Femur (tissue), 1 donor: Measurements from ENCODE around the gene C15orf39.
"Not testable (repeated sequence)": the region's sequence is repeated elsewhere in the genome, so short reads cannot be mapped to it uniquely, and the experiment has no call there.

Experiments
- DNase-seq: peaks from one replicate; pipeline ENCODE4 v3.0.0-alpha.2; 2017

Gene C15orf39

DNA sequence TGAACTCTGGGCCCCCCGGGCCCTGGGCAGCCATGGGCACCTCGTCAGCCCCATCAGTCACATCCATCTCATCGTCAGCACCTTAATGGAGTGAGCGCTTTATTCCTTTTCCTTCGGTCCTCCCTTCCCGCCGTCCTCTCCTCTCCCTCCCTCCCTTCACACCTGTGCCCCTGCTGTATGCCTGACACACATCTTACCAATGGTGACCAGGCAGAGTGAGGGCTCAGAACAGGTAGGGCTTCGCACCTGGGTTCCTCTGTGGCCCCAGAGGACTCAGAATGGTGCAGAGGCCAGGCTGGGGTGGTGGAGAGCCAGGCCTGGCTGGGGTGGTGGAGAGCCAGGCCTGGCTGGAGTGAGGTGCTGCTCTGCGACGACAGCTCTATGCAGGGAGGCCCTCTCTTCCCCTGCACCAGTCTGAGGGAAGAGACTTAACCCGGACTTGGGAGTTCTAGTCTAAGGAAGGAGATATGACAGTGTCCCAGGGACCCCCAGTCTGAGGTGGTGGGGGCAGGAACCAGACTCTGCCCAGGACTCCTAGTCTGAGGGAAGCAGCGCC is 11.6 kb downstream of the C15orf39 start:
- no peak for DNase-seq

DNA sequence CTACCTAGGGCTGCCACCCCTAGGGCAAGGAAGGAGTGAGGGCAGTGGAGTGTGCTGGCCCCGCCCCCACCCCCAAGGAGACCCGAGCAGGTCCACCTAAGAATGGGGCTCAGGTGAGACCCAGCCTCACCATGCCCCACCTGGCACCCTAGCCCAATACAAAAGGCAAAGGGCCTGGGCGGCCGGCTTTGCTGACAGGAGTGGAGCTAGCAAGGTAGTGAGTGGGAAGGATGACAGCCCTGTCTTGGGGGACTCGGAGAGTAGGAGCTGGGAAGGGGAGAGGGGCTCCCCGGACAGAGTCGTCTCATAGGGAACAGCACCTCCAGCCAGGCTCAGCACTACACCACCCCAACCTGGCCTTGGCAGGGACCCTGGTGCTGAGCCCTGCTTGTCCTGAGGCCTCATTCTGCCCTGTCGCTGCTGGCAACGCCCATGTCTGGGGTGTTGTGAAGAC is 12.1 kb downstream of the C15orf39 start:
- DNase-seq, result no peak

DNA sequence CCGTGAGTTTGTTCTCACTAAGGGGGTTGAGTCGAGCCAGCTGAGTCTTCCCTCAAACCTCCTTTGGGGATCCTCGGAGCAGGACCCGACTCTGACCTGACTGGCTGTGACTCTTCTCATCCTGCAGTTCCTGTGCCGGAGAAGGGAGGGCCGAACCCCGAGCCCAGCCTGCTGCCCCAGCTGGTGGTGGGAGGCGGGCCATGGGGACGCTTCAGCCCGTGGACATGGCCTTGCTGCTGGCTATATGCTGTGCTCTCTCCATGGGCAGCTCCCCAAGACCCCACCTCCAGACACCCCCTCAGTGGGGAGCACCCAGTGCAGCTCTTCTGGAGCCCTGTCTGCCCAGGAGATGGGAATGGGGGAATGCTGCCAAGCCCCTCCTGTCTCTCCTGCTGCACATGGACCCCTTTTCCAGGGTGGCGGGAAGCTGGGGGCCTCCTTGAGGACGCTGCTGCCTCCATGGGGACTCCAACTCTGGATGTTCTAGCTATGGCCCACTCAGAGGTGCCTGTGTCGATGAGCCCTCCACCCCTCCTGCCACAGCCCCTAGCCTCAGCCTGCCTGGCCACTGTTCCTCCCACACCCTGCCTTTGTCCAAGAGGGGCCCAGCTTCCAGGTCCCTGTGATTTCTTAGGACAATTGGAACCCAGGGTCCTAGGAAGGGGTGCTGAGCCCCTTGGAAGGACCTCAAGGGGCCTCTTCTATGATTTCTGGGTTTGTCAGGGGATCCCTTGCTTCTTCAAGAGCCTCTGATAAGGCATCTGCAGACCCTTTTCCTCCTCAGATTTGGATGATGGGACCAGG is 12.8 kb downstream of the C15orf39 start:
- no peak for DNase-seq

DNA sequence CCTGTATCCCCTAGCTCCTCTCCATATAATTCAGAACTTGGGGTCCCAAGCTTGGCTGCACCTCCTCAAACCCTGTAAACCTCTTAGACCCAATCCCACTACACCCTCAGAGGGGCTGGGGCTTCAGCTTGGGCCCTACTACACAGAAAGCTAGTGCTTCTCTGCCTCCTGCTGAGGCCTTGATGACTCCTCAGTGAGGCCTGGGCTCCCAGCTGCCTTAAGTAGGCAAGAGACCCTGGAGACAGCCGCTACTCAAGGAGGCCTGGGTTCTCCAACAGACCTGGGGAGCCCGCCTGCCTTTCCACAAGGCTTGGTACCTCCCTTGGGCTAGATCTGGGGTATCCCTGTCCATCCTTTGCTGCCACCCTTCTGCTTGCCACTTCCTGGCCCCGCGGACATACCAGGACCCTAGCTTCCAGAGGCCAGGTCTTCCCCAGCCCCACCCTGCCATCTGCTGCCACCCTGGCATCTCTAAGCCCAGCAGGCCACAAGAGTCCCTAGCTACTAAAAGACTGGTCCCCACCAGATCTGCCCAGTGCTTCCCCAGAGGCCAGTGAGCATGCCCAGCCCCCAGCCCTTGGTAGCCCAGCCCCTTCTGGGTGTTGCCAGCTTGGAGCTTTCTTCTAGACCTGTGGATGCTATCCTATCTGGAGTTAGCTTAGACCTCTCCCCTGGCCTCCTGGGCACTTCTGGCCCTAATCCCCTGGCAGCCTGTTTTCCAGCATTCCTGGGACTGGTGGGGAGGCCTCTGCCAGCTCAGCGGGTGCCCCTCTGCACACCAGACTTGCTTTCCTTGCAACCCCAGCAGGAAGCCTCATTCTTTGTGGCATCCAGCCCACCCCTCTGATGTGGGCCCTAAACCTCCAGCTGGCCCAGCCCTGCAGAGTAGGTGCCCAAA is 13.7 kb downstream of the C15orf39 start:
- no peak for DNase-seq

DNA sequence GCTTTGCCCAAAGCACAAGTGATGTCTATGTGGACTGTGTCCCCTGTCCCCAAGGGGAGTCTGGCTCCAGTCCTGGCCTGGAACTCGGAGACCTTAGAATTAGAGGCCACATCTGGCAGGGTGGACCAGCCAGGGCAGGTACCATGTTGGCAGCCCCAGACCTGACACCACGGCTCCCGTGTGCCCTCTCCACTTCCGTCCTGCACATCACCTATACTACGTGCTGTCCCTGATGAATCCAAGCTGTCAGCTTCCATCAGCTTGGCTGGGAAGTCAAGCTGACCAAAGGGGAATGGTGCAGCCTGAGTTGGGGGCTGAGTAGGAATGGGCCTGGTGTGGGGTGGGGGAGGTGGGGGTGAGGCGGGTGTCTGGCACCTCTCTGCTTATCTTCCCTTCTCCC is 15.3 kb downstream of the C15orf39 start:
- DNase-seq, result no peak

DNA sequence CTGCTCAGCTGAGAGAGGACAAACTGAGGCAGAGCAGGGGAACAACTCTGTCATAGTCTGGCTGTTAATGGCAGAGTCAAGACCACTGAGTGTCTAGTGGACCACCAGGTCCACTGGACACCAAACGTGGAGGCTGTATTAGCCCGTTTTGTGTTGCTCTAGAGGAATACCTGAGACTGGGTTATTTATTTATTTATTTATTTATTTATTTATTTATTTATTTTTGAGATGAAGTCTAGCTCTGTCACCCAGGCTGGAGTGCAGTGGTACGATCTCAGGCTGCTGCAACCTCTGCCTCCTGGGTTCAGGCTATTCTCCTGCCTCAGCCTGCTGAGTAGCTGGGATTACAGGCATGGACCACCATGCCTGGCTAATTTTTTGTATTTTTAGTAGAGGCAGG is 15.9 kb downstream of the C15orf39 start:
- not testable (repeated sequence) for DNase-seq

DNA sequence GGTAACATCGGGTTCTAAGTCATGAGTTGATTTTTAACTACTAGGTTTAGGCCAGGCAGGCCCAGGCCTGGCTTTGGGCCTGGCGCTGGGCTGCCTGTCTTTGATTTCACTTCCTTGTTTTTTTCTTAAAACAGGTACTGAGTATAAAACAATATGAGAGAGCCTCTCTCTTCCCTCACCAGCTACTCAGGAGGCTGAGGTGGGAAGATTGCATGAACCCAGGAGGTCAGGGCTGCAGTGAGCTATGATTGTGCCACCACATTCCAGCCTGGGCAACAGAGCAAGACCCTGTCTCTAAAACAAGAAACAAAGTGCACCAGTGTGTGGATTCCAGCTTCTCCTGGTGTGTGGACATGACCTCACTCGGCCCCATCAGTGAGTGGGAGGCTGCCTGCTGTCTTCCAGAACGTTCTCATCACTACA is 17.8 kb downstream of the C15orf39 start:
- not testable (repeated sequence) for DNase-seq

DNA sequence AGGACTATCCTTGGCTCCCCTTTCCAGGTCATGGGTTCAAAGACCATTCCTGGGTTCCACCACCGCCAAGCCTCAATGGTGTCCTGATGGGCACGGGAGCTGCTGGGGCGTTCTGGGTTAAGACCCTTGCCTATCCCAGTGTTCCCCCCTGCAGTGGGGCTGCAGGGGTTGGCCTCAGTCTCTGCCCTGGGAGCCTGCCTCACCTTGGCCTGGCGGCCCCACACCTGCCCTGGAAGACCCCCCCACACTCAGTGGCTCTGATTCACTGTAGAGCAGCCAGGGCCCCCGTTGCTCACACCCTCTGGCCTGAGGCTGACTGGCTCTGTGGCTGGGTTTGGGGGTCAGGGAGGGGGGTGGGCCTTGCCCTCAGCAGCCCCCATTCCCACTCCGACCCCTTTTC is 22.0 kb downstream of the C15orf39 start:
- DNase-seq, result no peak

DNA sequence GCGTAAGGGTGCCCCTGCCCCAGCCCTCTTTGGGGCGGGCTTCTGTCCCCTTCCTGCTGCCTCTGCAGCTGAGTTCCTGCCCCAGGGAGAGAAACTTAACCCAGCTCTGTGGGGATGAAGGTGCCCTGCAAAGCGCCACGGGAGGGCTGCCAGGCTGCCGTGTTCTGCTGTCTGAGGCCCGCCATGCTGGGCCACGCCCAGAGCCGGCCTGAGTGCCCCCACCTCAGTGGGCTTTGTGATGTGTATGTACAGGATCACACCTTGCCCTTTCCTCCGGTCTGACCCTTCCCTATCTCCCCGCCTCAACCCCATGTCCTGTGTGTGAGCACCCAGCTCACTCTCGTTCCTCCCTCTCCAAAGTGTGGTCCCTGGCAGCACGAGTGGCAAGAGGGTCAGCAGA is 22.6 kb downstream of the C15orf39 start:
- no peak for DNase-seq

DNA sequence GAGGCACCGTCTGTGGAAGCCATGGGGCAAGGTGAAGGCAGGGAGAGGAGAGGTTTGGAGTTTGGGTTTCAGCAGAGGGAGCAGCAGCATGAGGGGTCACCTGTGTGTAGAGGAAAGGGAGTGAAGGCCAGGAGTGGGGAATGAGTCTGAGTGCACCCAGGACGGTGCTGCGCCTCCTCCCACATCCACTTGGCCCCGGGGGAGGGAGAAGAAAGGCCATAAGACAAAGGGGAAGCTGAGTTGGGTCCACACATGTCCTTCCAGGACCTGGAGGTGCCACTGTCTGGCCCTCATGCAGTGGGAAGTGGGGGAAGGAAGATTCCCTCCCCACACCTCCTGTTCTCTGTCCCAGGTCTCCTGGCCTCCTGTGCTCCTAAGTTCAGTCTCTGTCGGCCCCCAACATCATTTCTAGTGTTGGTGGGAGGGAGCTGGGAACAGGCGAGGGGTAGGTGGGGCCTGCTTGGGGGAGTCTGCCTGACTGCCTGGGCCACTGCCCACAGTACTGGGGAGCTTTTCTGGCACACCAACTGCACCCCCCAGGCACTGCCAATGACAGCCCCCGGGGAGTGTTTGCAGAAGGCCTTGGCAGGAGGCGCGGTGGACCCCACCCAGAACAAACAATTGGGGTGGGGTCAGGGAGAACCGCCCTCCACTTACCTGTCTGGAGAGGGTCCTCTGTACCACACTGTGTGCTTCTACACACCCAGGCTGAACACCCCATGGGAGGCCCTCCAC is 23.6 kb downstream of the C15orf39 start:
- not testable (repeated sequence) for DNase-seq

DNA sequence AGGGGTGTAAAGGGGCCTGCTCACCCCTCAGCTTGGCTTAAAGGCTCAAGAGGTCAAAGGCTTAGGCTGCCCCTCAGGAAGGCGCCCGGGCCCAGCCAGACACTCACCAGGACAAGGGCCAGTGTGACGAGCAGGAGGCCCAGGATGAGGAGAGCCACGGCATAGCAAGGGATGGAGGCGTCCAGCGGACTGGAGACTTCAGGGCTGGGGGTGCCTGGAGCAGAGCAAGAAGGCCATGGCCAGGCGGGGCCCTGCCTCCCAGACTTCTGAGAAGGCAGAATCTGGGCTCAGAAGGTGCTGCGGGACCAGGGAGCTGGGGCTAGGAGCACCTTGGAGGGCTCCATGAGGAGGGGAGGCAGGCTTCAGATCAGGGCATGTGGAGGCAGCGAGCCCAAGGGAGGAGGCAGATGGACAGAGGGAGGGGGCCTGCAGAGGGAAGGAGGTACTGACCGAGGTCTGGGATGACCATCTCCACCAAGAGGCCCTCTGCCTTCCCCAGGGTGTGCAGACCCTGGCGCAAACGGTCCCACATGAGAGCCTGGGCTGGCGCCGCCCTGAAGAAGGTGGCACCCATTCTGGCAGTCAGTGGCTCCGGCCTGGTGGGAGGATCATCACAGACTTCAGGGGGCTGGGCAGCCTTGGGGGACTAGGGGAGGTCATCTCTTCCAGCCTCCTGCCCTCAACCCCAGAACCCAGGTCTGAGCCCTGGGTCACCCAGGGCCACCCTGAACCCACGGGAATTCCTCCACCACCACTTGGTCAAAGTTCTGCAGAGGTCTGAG is 24.5 kb downstream of the C15orf39 start:
- DNase-seq, result no peak

DNA sequence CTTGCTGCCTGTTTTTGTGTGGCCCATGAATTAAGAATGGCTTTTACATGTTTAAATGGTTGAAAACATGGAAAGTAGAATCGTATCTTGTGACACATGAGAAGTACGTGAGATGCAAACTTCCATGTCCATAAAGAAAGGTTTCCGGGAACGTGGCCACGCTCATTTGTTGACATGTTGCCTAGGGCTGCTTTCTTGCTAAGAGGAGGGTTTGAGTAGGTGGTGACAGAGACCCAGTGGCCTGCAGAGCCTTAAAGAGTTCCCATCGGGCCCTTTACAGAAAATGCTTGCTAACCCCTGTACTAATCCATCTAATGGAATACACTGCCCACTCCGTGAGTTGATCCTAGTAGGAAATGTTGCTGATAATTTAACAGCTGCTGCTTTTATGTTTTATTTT is 25.4 kb downstream of the C15orf39 start:
- not testable (repeated sequence) for DNase-seq

DNA sequence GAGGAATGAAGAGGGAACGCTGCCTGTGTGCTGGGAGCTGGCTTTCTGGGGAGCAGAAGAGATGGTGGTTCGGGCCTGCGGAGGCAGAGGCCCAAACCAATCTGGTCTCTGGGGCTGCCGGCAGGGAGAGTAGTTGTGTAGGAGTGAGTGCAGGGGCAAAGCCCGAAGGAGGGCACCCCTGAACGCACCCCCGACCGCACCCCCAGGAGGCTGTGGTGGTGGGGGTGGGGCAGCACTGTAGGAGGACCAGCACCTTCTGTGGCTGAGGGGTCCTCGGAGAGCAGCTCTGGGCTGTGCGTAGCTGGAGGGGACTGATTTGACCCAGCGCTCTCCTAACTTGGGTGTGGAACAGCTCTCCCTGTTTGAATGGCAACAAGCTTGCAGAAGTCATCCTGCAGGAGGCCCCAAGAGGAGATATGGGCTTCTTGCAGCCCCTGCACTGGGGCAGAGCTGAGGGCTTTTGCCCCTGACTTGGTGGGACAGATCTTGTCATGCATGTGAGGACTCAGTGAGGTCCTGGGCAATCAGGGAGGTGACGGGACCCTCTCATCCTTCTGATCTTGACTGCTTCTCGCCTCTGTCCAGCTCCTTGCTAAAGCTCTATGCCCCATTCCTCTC is 26.1 kb downstream of the C15orf39 start:
- DNase-seq, result no peak

DNA sequence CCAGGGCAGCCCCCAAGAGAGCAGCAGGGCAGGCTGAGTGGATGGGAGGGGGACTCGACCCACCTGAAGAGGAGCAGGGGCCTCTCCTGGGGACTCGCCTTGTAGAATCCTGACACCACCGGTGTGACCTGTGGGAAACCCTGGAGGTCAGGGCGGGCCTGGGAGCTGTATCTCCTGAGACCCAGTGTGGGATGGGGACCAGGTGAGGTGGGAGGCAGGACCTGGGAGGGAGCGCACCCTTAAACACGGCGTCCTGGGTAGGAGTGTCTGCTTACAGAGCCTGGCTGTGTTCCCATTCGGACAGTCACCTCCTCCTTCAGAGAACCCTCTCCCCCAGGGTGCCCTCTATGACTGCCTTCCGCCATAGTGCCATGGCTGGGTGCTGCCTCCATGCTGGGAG is 27.1 kb downstream of the C15orf39 start:
- DNase-seq, result no peak

DNA sequence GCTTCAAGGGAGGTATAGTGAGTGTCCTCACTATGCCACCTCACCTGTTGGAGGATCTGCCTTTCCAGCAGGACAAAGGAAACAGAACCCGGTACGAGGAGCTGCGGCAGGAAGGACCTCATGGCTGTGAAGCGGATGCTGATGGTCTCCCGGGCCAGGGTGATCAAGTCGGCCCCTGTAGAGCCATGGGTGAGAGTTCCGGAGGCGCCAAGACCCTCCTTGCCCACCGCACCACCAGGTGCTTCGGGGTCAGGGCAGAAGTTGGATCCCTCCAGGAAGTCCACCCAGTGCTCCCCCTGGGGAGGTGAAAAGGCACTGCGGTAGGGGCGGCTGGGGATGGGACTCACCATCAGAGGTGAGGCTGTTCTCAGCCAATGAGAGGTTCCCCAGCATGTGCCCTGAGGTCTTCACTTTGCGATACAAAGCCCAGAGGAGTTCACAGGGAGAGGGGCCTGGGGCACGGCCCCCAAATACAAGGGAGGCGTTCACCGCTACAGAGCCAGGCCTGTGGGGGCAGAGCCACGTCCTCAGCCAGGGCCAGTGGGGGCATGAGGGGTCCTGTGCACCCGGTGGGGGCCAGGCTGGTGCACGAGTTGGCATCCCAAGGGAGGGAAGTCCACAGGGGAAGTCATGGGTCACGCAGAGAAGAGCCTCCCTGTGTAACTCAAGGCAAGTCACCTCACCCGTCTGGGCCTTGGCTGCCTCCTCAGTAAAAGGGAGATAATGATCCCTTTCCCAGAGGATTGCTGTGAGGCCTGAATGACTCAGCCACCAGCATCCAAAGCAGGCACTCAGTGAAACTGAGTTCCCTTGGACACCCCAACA is 27.7 kb downstream of the C15orf39 start:
- DNase-seq, result no peak

DNA sequence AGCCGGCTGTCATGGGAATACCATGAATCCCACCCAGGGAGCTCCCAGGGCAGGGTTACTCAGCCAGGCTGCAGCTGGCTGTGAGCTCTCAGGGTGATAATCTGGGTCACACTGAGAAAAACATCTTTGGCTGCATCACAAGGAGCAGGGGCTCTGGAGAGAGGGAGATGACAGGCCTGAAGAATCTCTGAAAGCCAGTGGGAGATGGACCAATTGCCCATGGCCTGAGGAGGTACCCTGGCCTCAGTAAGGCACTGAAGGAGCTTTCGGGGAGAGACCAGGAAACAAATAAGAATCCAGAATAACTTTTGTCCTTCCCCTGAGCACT is 28.3 kb downstream of the C15orf39 start:
- DNase-seq, result no peak

DNA sequence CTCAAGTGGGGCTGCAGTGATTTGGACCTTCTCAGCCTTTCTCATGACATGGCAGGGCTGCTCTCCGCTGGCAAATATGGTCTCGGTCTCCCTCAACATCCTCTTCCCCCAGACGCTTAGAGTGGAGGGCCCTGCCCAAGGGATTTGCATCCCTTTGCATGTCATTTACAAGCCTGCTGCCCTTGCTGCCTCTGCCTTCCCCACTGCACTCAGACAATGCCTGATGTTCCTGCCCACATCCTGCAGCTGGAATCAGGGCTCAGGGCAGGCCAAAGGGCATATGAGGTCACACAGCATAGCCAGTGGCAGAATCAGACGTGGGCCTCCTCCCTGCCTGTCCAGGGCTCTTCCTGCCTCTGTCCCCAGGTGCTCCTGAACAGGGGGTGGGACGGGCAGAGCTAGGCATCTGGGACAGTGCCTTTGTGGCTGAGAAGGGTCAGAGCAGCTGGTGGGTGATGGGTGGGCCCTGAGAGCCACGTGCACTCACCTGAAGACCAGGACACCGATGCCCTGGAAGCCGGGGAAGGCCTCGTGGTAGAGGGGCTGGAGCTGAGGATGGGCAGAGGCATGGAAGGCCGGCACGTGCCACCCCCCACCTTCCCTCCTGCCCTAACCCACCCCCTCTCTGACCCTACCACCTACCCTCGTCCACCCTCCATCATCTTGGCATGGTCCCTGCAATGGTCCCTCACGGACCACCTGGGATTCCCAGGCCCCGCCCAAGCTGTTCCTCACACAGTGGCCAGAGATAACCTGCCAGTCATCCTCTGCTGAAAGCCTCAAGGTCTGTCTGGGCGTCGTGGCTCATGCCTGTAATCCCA is 29.1 kb downstream of the C15orf39 start:
- DNase-seq, result no peak

DNA sequence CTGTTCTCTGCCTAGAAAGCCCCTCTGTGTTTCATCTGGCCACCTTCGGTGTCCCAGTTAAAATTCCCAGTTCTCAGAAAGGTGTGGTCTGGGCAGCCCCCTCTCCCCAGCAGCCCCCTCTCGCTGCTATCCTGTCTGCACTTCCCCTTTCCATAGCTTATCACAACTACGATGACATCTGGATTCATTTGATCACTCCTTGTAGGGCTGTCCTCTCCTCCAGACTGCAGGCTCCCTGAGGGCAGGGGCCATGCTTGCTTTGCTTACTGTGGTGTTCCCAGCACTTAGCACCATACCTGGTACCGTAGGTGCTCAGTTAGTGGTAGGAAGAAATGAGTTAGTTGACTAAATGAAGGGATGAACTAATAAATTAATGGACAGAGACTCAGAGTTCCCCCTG is 30.2 kb downstream of the C15orf39 start:
- no peak for DNase-seq

DNA sequence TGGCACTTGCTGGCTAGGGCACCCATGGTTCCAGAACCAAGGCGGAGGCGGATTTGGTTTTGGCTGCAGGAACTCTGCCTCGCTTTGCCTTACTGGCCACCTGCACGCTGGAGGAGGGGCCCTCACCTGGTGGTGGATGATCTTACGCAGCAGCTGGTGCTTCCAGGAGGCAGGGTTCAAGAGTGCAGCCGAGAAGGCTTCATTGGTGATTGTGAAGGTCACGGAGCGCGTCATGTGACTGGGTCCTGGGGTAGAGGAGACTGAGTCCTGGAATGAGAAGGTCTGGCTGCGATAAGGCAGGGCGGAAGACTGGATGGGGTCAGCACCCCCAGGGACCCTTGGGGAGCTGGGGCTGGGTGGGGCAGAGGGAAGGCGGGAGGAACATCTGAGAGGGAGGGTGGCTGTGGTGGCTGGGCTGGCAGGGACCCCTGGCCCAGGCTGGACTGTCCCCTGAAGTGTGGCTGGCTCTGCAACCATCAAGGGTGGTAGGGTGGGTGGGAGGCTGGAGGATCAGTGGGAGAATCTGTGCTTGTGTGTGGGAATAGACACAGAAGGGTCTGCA is 30.7 kb downstream of the C15orf39 start:
- no peak for DNase-seq
